Astrocyte (in vitro differentiated cells and primary cell): Measurements from ENCODE around the gene PRKCD.

Source experiments
- CTCF ChIP-seq: IDR thresholded peaks from 2 replicates; pipeline ENCODE4 v1.5.1; 2011; ENCODE audit warnings: low read depth, mild to moderate bottlenecking, inconsistent platforms, low read length, moderate library complexity; ENCODE audit not compliant: insufficient read depth
- EZH2 ChIP-seq: IDR thresholded peaks from 2 replicates; pipeline ENCODE4 v1.6.1; 2012; ENCODE audit warnings: mild to moderate bottlenecking, low read length, inconsistent platforms; ENCODE audit not compliant: insufficient read depth

- TF ChIP-seq CTCF (no peak), EZH2 (no peak)
Measured at GRCh38 chr3:53139906-53140846, 20.8 kb upstream of the PRKCD start.
